IMR-90 (cell line): Measurements from ENCODE around the gene SCYL2. TPM values are rescaled to one million over a fixed set of nuclear protein-coding genes. Genes with fewer than 3 reads are reported as not detected.

ENCODE experiments used
- ATAC-seq: fragments of 200-7000 bp; cut with Tn5 transposase; 2 replicates; pipeline ENCODE4 v1.9.1; 2020; ENCODE audit warnings: low read depth, mild to moderate bottlenecking, moderate library complexity
- BruUV-seq: library from RNA; stranded (reverse); fragments of 400-500 nt; replicated peaks from 2 replicates; lab custom pipeline; 2021; lab: Mats Ljungman, UMichigan
- CTCF ChIA-PET: fragments of 300-600 bp; formaldehyde crosslinking; extraction: SDS; loops from one replicate; lab custom pipeline; 2021; ENCODE audit warnings: antibody characterized with exemption; lab: Yijun Ruan, JAX
- POLR2A ChIA-PET: fragments of 300-600 bp; sonication (Branson Sonifier 250); formaldehyde crosslinking; loops from one replicate; lab custom pipeline; 2022; ENCODE audit warnings: antibody characterized with exemption; ENCODE audit not compliant: unreplicated experiment; lab: Charles Lee
- DNase-seq: peaks from one replicate; pipeline ENCODE4 v3.0.0; 2013
- H2AFZ ChIP-seq: replicated peaks from 2 replicates; pipeline ENCODE3; 2013; ENCODE audit warnings: low read length, mild to moderate bottlenecking; ENCODE audit not compliant: poor library complexity
- H2AK5ac ChIP-seq: 2 replicates; pipeline ENCODE4 v1.6.1; 2013; ENCODE audit warnings: low read depth, low read length, inconsistent platforms
- H2AK9ac ChIP-seq: replicated peaks from 2 replicates; pipeline ENCODE3; 2013; ENCODE audit warnings: mild to moderate bottlenecking, low read depth, low read length, moderate library complexity; ENCODE audit not compliant: poor library complexity
- H2BK120ac ChIP-seq: 2 replicates; pipeline ENCODE4 v1.6.1; 2013; ENCODE audit warnings: low read depth, low read length, inconsistent platforms
- H2BK15ac ChIP-seq: 3 replicates; pipeline ENCODE4 v1.6.1; 2013; ENCODE audit warnings: low read depth, low read length, inconsistent platforms
- H2BK20ac ChIP-seq: 2 replicates; pipeline ENCODE4 v1.6.1; 2013; ENCODE audit warnings: low read depth, mild to moderate bottlenecking, inconsistent platforms, low read length, moderate library complexity
- H2BK5ac ChIP-seq: 2 replicates; pipeline ENCODE4 v1.6.1; 2013; ENCODE audit warnings: mild to moderate bottlenecking, low read depth, low read length, inconsistent platforms; ENCODE audit not compliant: poor library complexity, severe bottlenecking
- H3K14ac ChIP-seq: replicated peaks from 2 replicates; pipeline ENCODE4 v1.6.1; 2013; ENCODE audit warnings: low read depth, low read length, inconsistent platforms
- H3K18ac ChIP-seq: 2 replicates; pipeline ENCODE4 v1.6.1; 2013; ENCODE audit warnings: low read depth, low read length, control low read depth
- H3K23ac ChIP-seq: 2 replicates; pipeline ENCODE4 v1.6.1; 2013; ENCODE audit warnings: low read depth, low read length, inconsistent platforms
- H3K27ac ChIP-seq: 2 replicates; pipeline ENCODE4 v1.5.1; 2013; ENCODE audit warnings: mild to moderate bottlenecking, control low read depth, low read length; ENCODE audit not compliant: insufficient read depth
- H3K27me3 ChIP-seq: 2 replicates; pipeline ENCODE4 v1.6.1; 2013; ENCODE audit warnings: low read length; ENCODE audit not compliant: control insufficient read depth, insufficient read depth
- H3K36me3 ChIP-seq: 2 replicates; pipeline ENCODE4 v1.6.1; 2013; ENCODE audit warnings: low read length, mixed read lengths; ENCODE audit not compliant: control insufficient read depth, insufficient read depth
- H3K4ac ChIP-seq: 2 replicates; pipeline ENCODE4 v1.6.1; 2013; ENCODE audit warnings: low read depth, low read length, inconsistent platforms
- H3K4me1 ChIP-seq: 2 replicates; pipeline ENCODE4 v1.6.1; 2013; ENCODE audit warnings: low read length, mixed read lengths; ENCODE audit not compliant: control insufficient read depth, insufficient read depth
- H3K4me2 ChIP-seq: 2 replicates; pipeline ENCODE4 v1.6.1; 2013; ENCODE audit warnings: low read depth, mild to moderate bottlenecking, control low read depth, low read length, moderate library complexity
- H3K4me3 ChIP-seq: 2 replicates; pipeline ENCODE4 v1.5.1; 2013; ENCODE audit warnings: low read depth, mild to moderate bottlenecking, control low read depth, low read length, moderate library complexity; ENCODE audit not compliant: insufficient read depth
- H3K56ac ChIP-seq: 2 replicates; pipeline ENCODE4 v1.6.1; 2013; ENCODE audit warnings: low read length, inconsistent platforms; ENCODE audit not compliant: insufficient read depth; ENCODE audit errors: extremely low read depth
- H3K79me1 ChIP-seq, 2 experiments: 2 replicates each; pipeline ENCODE4 v1.6.1; 2013; ENCODE audit warnings: low read length in 2 of 2, inconsistent platforms in 1 of 2, low read depth in 1 of 2
- H3K9ac ChIP-seq: 2 replicates; pipeline ENCODE4 v1.6.1; 2013; ENCODE audit warnings: low read depth, low read length, control low read depth
- H3K9me1 ChIP-seq: 2 replicates; pipeline ENCODE4 v1.6.1; 2013; ENCODE audit warnings: low read length, inconsistent platforms; ENCODE audit not compliant: insufficient read depth
- H3K9me3 ChIP-seq: 2 replicates; pipeline ENCODE4 v1.6.1; 2013; ENCODE audit warnings: low read length; ENCODE audit not compliant: control insufficient read depth, insufficient read depth
- H4K20me1 ChIP-seq: 2 replicates; pipeline ENCODE4 v1.6.1; 2013; ENCODE audit warnings: low read length, inconsistent platforms; ENCODE audit not compliant: insufficient read depth
- H4K5ac ChIP-seq: 2 replicates; pipeline ENCODE4 v1.6.1; 2013; ENCODE audit warnings: mild to moderate bottlenecking, low read depth, low read length, control low read depth
- H4K8ac ChIP-seq, 2 experiments: 2 replicates each; pipeline ENCODE4 v1.6.1; 2013; ENCODE audit warnings: low read depth in 2 of 2, low read length in 2 of 2, control low read depth in 1 of 2, inconsistent platforms in 1 of 2
- H4K91ac ChIP-seq: 2 replicates; pipeline ENCODE4 v1.6.1; 2013; ENCODE audit warnings: low read depth, low read length, inconsistent platforms; ENCODE audit not compliant: insufficient read depth
- BHLHE40 ChIP-seq: fragments of 150-350 bp; IDR thresholded peaks from 2 replicates; pipeline ENCODE4 v1.6.1; 2016; ENCODE audit warnings: mild to moderate bottlenecking, low read depth, low read length
- CEBPB ChIP-seq: IDR thresholded peaks from 2 replicates; pipeline ENCODE4 v1.6.1; 2012; ENCODE audit warnings: low read depth, low read length, improper control_type of control experiment
- CHD1 ChIP-seq: IDR thresholded peaks from 2 replicates; pipeline ENCODE4 v1.6.1; 2012; ENCODE audit warnings: low read depth, low read length, improper control_type of control experiment
- CTCF ChIP-seq: conservative IDR thresholded peaks from 2 replicates; pipeline ENCODE4 v1.5.1; 2012; ENCODE audit warnings: mild to moderate bottlenecking, low read depth, low read length, improper control_type of control experiment
- ELK1 ChIP-seq: fragments of 150-350 bp; IDR thresholded peaks from 2 replicates; pipeline ENCODE4 v1.6.1; 2016; ENCODE audit warnings: low read depth, mild to moderate bottlenecking, low read length, moderate library complexity, borderline replicate concordance
- FOS ChIP-seq: fragments of 150-350 bp; IDR thresholded peaks from 2 replicates; pipeline ENCODE4 v1.6.1; 2016; ENCODE audit warnings: low read depth, low read length
- MAFK ChIP-seq: IDR thresholded peaks from 2 replicates; pipeline ENCODE4 v1.6.1; 2012; ENCODE audit warnings: low read depth, low read length, improper control_type of control experiment
- MAZ ChIP-seq: IDR thresholded peaks from 2 replicates; pipeline ENCODE4 v1.6.1; 2012; ENCODE audit warnings: low read depth, mild to moderate bottlenecking, low read length, improper control_type of control experiment, moderate library complexity, borderline replicate concordance
- NFE2L2 ChIP-seq: fragments of 150-350 bp; IDR thresholded peaks from 2 replicates; pipeline ENCODE4 v1.6.1; 2016; ENCODE audit warnings: low read depth, mild to moderate bottlenecking, low read length
- POLR2A ChIP-seq: IDR thresholded peaks from 2 replicates; pipeline ENCODE4 v1.6.1; 2012; ENCODE audit warnings: mild to moderate bottlenecking, low read depth, low read length
- RAD21 ChIP-seq: IDR thresholded peaks from 2 replicates; pipeline ENCODE4 v1.6.1; 2012; ENCODE audit warnings: low read length, improper control_type of control experiment
- RCOR1 ChIP-seq: IDR thresholded peaks from 2 replicates; pipeline ENCODE4 v1.6.1; 2012; ENCODE audit warnings: mild to moderate bottlenecking, low read length, improper control_type of control experiment; ENCODE audit not compliant: insufficient replicate concordance
- RFX5 ChIP-seq: IDR thresholded peaks from 2 replicates; pipeline ENCODE4 v1.8.0; 2012; ENCODE audit warnings: low read depth, mild to moderate bottlenecking, low read length, moderate library complexity
- SMC3 ChIP-seq: fragments of 150-350 bp; IDR thresholded peaks from 2 replicates; pipeline ENCODE4 v1.6.1; 2016; ENCODE audit warnings: low read depth, mild to moderate bottlenecking, antibody characterized with exemption, low read length, moderate library complexity
- USF2 ChIP-seq: fragments of 150-350 bp; IDR thresholded peaks from 2 replicates; pipeline ENCODE4 v1.6.1; 2017; ENCODE audit warnings: mild to moderate bottlenecking, antibody characterized with exemption, low read length, low read depth
- WGBS, 2 experiments: methylation state at CpG; one replicate each; pipeline versions ENCODE4 v1.1.5 to v1.1.7; 2013; ENCODE audit warnings: missing lambda C conversion rate in 2 of 2; ENCODE audit not compliant: insufficient read length in 1 of 2; ENCODE audit errors: extremely low coverage in 2 of 2; 5-methylcytosine and 5-hydroxymethylcytosine counted together
- dilution Hi-C: fragments of 300-500 bp; cut with HindIII; formaldehyde crosslinking; loops from one replicate; pipeline ENCODE4 v1.14.3; 2018; ENCODE audit warnings: low sequenced_read_pairs; ENCODE audit not compliant: unreplicated experiment
- in situ Hi-C: fragments of 300-500 bp; cut with MboI; formaldehyde crosslinking; loops from 3 replicates; pipeline ENCODE4 v1.14.3; 2019; ENCODE audit warnings: low sequenced_read_pairs, inconsistent platforms, mixed read lengths
- intact Hi-C: fragments of 100-400 bp; cut with micrococcal nuclease; formaldehyde crosslinking; loops from 2 replicates; pipeline ENCODE4 v1.10.0; 2022
- polyA plus RNA-seq, 3 experiments: library from polyadenylated mRNA; depleted of rRNA; stranded (reverse); fragments of >200 nt; gene quantifications; 2 replicates each; pipeline ENCODE4 v1.2.3, GENCODE V29; 2012; ENCODE audit warnings: low replicate concordance in 1 of 3
- total RNA-seq: library from RNA; depleted of rRNA; stranded (reverse); fragments of >200 nt; gene quantifications from 2 replicates; pipeline ENCODE4 v1.2.3, GENCODE V29; 2012

Gene SCYL2
- total and polyA plus RNA-seq, 2 of the 4 experiments (the other 2 are of a cell fraction): 15.3 to 52.0 TPM

- no peak overlapping the region for H2AFZ ChIP-seq
- no peak for TF ChIP-seq CEBPB
- TF ChIP-seq SMC3: no peak
- no peak for TF ChIP-seq USF2
- TF ChIP-seq RAD21: no peak
- no peak for TF ChIP-seq MAZ
- no peak for TF ChIP-seq POLR2A
- TF ChIP-seq NFE2L2: no peak
- TF ChIP-seq RFX5: no peak
- no peak for TF ChIP-seq FOS
- TF ChIP-seq BHLHE40: no peak
- TF ChIP-seq RCOR1: no peak
- TF ChIP-seq MAFK: no peak
- TF ChIP-seq CTCF: no peak
- TF ChIP-seq ELK1: no peak
- TF ChIP-seq CHD1: no peak
- no peak overlapping the region for H3K14ac ChIP-seq
- no peaks in the 10 kb centered on the region for H3K4me1 ChIP-seq
- H3K4me3 ChIP-seq: no peak overlapping the region
- no peak overlapping the region for H2AK9ac ChIP-seq
- no peak overlapping the region for H2BK15ac ChIP-seq
- ATAC-seq: no peak
- no peak overlapping the region for H4K8ac ChIP-seq
- no peak overlapping the region for H3K9ac ChIP-seq
- H4K20me1 ChIP-seq: no peaks in the 10 kb centered on the region
- WGBS, 2 experiments: no CpG with 5 or more reads among the region's 2 CpGs
- H4K91ac ChIP-seq: no peak overlapping the region
- H3K27me3 ChIP-seq: no peaks in the 10 kb centered on the region
- dilution Hi-C loops (no loop called here), intact Hi-C loops (no loop called here), in situ Hi-C loops (no loop called here)
- H3K79me1 ChIP-seq: no peaks in the 10 kb centered on the region
- H3K18ac ChIP-seq: no peak overlapping the region
- no peak overlapping the region for H4K5ac ChIP-seq
- BruUV-seq: no TSS peak
- H3K27ac ChIP-seq: no peak overlapping the region
- H3K36me3 ChIP-seq: no peaks in the 10 kb centered on the region
- H2BK120ac ChIP-seq: no peak overlapping the region
- no peaks in the 10 kb centered on the region for H3K9me1 ChIP-seq
- H2BK20ac ChIP-seq: no peak overlapping the region
- no peak overlapping the region for H3K56ac ChIP-seq
- no peak for DNase-seq
- H3K23ac ChIP-seq: no peak overlapping the region
- POLR2A ChIA-PET: no interaction called here
- no peaks in the 10 kb centered on the region for H3K9me3 ChIP-seq
- no peak overlapping the region for H3K4ac ChIP-seq
- CTCF ChIA-PET: no interaction called here
- no peak overlapping the region for H2AK5ac ChIP-seq
- H3K4me2 ChIP-seq: no peak overlapping the region
- no peak overlapping the region for H2BK5ac ChIP-seq
Measured at GRCh38 chr12:100381379-100381778, 114.4 kb downstream of the SCYL2 start.
